HG02571 (cell line): ENCODE data around the gene DSCAM.
"Not testable (repeated sequence)": the region's sequence is repeated elsewhere in the genome, so short reads cannot be mapped to it uniquely, and the experiment has no call there.

Source experiments
- ATAC-seq: cut with Tn5 transposase; IDR thresholded peaks from one replicate; pipeline ENCODE4 v1.9.1; 2021; ENCODE audit warnings: mild to moderate bottlenecking, moderate library complexity; ENCODE audit not compliant: unreplicated experiment

Gene DSCAM

GRCh38 chr21:40073642-40074041 lies 773.3 kb downstream of the DSCAM start:
- no peak for ATAC-seq

GRCh38 chr21:40070871-40071270 lies 776.1 kb downstream of the DSCAM start:
- no peak for ATAC-seq

- no peak for ATAC-seq
Observed at GRCh38 chr21:40067751-40068150, 779.2 kb downstream of the DSCAM start.

GRCh38 chr21:40066221-40066620 lies 780.7 kb downstream of the DSCAM start:
- ATAC-seq = no peak

GRCh38 chr21:40060083-40060677 lies 786.8 kb downstream of the DSCAM start:
- no peak for ATAC-seq

- ATAC-seq = no peak
Observed at GRCh38 chr21:40057331-40057730, 789.6 kb downstream of the DSCAM start.

- ATAC-seq = no peak
Observed at GRCh38 chr21:40056031-40056430, 790.9 kb downstream of the DSCAM start.

GRCh38 chr21:40054403-40054802 lies 792.6 kb downstream of the DSCAM start:
- no peak for ATAC-seq

GRCh38 chr21:40053007-40053406 lies 794.0 kb downstream of the DSCAM start:
- ATAC-seq = no peak

GRCh38 chr21:40052276-40052675 lies 794.7 kb downstream of the DSCAM start:
- no peak for ATAC-seq

GRCh38 chr21:40051801-40052200 lies 795.2 kb downstream of the DSCAM start:
- no peak for ATAC-seq

- ATAC-seq = no peak
Observed at GRCh38 chr21:40049931-40050290, 797.0 kb downstream of the DSCAM start.

GRCh38 chr21:40049031-40049930 lies 797.7 kb downstream of the DSCAM start:
- no peak for ATAC-seq

GRCh38 chr21:40047993-40048730 lies 798.8 kb downstream of the DSCAM start:
- no peak for ATAC-seq

GRCh38 chr21:40047211-40047610 lies 799.7 kb downstream of the DSCAM start:
- ATAC-seq = no peak

- no peak for ATAC-seq
Observed at GRCh38 chr21:40043866-40044265, 803.1 kb downstream of the DSCAM start.

GRCh38 chr21:40043423-40043822 lies 803.5 kb downstream of the DSCAM start:
- ATAC-seq = no peak

- ATAC-seq = no peak
Observed at GRCh38 chr21:40041446-40041845, 805.5 kb downstream of the DSCAM start.

- not testable (repeated sequence) for ATAC-seq
Observed at GRCh38 chr21:40033156-40033782, 813.7 kb downstream of the DSCAM start.

- no peak for ATAC-seq
Observed at GRCh38 chr21:40029888-40030287, 817.1 kb downstream of the DSCAM start.

GRCh38 chr21:40028393-40028792 lies 818.6 kb downstream of the DSCAM start:
- not testable (repeated sequence) for ATAC-seq
